AG10803 (cell line): ENCODE data around the gene TPO.

Source experiments
- DNase-seq: peaks from one replicate; pipeline ENCODE4 v3.0.0; 2010; ENCODE audit warnings: low read depth
- H3K4me3 ChIP-seq: 2 replicates; pipeline ENCODE4 v1.5.1; 2011; ENCODE audit warnings: mild to moderate bottlenecking, low read length, control low read depth
- TF ChIP-seq, protein P1 (sequence below): conservative IDR thresholded peaks from 2 replicates; pipeline ENCODE4 v1.5.1; 2011; ENCODE audit warnings: mild to moderate bottlenecking, low read length, control low read depth, inconsistent platforms

Gene TPO

GRCh38 chr2:1431886-1432400 is 18.7 kb downstream of the TPO start:
- DNase-seq: no peak
- no peak overlapping the region for H3K4me3 ChIP-seq
- TF ChIP-seq, protein P1, sequence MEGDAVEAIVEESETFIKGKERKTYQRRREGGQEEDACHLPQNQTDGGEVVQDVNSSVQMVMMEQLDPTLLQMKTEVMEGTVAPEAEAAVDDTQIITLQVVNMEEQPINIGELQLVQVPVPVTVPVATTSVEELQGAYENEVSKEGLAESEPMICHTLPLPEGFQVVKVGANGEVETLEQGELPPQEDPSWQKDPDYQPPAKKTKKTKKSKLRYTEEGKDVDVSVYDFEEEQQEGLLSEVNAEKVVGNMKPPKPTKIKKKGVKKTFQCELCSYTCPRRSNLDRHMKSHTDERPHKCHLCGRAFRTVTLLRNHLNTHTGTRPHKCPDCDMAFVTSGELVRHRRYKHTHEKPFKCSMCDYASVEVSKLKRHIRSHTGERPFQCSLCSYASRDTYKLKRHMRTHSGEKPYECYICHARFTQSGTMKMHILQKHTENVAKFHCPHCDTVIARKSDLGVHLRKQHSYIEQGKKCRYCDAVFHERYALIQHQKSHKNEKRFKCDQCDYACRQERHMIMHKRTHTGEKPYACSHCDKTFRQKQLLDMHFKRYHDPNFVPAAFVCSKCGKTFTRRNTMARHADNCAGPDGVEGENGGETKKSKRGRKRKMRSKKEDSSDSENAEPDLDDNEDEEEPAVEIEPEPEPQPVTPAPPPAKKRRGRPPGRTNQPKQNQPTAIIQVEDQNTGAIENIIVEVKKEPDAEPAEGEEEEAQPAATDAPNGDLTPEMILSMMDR: no peak

DNA sequence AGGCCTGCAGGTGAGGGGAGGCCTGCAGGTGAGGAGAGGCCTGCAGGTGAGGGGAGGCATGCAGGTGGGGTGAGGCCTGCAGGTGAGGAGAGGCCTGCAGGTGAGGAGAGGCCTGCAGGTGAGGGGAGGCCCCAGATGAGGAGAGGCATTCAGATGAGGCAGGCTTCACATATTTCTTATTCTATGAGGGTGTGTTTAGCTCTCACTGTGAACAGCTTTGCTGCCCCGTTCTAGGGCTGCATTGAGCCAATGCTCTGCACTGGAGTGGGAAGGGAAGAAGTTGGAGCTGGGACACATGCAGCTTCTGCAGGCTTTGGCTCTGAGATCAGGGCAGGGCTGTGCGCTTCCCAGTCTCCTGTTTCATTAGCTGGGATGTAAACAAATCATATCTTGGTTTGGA is 19.5 kb downstream of the TPO start:
- no peak for DNase-seq
- TF ChIP-seq, protein P1: no peak
- H3K4me3 ChIP-seq: no peak overlapping the region

DNA sequence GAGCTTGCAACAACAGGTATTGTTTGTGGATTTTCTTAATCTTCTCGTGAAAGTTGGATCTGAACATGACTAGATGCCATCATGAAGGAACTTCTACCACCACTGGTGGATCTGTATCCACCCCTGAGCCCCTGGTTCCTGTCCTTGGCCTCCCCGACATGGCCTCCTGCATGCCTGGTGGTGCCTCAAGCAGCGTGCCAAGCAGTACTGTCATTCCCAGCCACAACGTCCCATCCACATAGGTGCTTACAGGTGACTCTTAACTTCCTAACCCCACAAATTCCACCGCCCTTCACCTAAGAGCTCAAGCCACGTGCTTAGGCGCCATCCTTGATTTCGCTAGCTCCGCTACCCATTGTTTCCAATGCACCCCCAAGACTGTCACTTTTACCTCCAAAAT is 23.1 kb downstream of the TPO start:
- no peak overlapping the region for H3K4me3 ChIP-seq
- TF ChIP-seq, protein P1: no peak
- no peak for DNase-seq

GRCh38 chr2:1437101-1437500 is 23.8 kb downstream of the TPO start:
- no peak for DNase-seq
- H3K4me3 ChIP-seq: no peak overlapping the region
- TF ChIP-seq, protein P1: no peak

GRCh38 chr2:1437537-1437936 is 24.3 kb downstream of the TPO start:
- no peak for DNase-seq
- TF ChIP-seq, protein P1: no peak
- H3K4me3 ChIP-seq: no peak overlapping the region

- TF ChIP-seq, protein P1: no peak
- H3K4me3 ChIP-seq: no peak overlapping the region
- no peak for DNase-seq
These were observed 25.7 kb downstream of the TPO start for GRCh38 chr2:1438972-1439371.

GRCh38 chr2:1440581-1440980 is 27.3 kb downstream of the TPO start:
- TF ChIP-seq, protein P1: no peak
- H3K4me3 ChIP-seq: no peak overlapping the region
- no peak for DNase-seq
